Measurements from ENCODE around the gene AFMID.
"Not testable (repeated sequence)": the region's sequence is repeated elsewhere in the genome, so short reads cannot be mapped to it uniquely, and the experiment has no call there.

Gene AFMID

DNA sequence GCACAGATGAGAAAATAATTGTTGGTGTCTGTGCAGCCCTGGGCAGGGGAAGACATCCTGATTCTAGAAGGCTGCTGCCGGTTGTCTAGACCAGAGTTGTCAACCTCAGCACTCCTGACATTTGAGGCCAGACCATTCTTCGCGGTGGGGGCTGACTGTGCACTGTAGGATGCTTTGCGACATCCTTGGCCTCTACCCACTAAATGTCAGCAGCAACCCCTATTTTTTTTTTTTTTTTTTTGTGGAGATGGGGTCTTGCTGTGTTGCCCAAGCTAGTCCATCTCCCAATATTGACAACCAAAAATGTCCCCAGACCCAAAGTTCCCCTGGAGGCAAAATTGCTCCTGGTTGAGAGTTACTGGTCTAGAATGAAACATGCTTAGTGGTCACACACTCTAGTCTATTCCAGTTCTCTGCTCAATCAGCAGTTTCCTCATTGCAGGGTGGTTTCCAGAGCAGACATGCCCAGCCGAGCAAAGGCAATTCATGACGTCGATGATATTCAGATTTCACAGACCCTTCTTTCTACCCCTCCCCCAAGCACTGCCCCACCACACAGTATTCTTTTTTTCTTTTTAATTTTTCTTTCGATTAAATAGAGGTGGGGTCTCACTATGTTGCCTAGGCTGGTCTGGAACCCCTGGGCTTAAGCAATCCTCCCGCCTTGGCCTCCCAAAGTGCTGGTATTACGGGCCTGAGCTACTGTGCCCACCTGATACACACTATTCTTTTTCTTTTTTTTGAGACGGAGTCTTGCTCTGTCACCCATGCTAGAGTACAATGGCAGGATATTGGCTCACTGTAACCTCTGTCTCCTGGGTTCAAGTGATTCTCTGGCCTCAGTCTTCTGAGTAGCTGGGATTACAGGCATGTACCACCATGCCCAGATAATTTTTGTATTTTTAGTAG is 32.0 kb upstream of the AFMID start:
- DNase-seq (ENCODE audit: low spot score): no peak

DNA sequence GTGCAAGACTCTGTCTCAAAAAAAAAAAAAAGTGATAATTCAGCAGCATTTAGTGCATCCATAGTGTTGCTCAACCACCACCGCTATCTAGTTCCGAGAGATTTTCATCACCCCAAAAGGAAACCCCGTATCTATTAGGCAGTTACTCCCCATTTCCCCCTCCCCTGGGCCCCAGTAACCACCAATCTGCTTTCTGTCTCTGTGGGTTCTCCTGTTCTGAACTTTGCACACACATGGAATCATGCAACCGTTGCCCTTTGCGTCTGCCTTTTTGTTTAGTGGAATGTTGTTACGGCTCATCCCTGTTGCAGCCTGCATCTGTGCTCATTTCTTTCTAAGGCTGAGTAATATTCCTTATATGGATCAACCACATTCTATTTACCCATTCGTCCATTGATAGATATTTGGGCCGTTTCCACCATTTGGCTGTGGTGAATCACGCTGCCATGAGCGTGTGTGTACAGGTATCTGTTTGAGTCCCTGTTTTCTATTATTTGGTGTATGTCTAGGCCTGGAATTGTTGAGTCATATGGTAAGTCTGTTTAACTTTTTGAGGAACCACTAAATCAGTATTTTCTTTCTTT is 27.5 kb upstream of the AFMID start:
- DNase-seq (ENCODE audit: low spot score): no peak

DNA sequence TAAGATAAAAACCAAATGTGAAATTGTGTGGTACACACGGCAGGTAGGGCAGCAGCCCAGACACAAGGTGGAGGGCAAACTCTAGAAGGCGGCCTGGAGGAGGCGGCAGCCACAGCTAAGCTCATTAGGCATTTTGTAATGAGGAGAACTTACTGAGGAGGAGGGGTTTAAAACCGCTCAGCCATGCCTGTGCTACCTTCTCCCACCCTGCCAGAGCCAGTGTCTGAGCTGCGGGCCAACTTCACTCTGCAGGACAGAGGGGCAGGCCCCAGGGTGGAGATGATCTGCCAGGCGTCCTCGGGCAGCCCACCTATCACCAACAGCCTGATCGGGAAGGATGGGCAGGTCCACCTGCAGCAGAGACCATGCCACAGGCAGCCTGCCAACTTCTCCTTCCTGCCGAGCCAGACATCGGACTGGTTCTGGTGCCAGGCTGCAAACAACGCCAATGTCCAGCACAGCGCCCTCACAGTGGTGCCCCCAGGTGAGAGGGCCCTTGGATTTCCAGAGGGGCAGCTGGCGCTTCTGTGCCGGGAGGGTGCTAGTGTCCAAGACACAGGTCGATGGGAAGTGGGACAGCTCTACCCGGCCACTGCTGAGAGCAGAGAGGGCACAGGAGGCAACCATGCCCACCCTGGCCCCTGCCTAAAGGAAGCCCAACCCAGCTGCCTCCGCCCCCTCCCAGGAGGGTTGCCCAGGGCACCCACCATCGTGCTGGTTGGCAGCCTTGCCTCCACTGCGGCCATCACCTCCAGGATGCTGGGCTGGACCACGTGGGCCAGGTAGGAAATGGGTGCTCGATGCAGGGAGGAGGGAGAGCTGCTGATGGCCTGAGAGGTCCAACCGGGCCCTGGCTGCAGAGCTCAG is 23.0 kb upstream of the AFMID start:
- no peak for DNase-seq (ENCODE audit: low spot score)

DNA sequence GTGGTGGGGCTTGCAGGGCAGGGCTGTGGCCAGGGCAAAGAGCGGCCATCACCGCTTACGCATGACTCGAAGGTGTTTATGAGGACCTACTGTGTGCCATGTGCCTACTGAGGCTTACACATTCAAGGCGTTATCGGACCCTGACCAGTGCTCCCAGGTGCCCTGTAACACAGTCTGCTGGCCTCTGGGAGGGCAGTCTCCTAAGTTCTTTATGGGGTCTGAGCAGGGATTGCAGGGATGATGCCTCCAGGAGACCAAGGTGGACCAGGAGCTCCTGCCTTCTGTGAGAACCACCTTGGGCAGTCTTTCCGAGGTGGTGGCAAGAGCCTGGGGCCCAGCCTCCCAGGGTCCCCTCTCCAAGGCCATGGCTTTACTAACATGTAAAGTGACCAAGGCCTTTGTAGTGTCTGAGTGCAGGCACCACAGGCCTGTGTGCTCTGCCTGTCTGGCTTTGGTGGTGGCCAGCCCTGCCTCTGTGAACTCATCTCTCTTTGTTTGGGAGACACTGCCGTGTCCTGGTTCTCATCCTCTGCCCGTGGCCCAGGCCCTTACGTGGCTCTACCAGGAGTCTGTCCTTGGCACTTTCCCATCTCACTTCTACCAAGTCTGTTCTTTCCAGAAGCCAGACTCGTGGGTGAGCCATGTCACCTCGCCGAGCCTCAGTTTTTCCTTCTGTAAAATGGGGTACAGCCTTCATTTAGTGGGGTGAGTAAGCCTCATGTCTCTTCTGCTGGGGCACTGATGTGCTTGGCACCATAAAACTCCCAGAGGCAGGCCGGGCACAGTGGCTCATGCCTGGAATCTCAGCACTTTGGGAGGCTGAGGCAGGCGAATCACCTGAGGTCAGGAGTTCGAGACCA is 22.2 kb upstream of the AFMID start:
- DNase-seq (ENCODE audit: low spot score): no peak

DNA sequence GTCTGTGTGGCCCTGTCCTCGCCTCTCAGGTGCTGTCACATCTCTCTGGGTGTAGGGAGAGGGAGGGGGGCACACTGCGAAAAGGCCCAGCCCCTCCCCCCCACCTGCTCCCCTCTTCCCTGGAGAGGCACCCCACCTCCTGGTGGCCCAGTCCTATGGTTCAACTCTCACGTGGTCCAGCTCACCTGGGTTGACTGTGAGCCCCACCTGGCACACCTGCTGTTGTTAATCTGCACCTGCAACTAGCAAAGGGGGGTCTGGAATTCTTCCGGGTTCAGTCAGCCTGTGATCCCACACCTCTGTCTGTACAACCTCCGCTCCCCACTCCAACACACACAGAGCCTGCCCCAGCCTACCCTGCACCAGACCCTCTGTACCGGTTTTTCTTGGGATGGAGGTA is 20.7 kb upstream of the AFMID start:
- no peak for DNase-seq (ENCODE audit: low spot score)

DNA sequence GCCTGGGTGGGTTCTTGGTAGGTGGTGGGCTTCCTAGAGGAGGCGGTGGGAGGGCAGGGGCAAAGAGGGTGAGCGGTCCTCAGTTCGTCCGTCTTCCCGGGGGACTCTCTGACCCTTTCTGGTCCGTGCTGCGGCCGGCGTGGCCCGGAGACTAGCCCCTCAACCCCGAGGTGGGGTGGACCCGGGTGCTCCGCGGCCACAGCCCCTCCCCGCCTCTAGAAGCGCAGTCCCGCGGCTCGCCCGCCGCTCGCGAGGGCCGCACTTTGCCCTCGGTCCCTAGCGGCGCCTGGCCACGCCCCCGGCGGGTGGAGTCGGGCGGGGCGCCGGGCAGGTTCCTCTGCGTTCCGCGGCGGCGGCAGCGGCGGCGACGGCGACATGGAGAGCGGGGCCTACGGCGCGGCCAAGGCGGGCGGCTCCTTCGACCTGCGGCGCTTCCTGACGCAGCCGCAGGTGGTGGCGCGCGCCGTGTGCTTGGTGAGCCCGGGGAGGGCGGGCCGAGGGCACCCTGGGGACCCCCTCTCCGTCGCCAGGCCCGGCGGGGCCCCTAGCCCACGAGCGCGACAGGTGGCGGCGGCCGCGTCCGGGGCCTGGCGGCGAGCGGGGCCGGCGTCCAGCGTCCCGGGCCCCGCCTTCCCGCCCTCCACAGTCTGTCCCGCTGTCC is 18.8 kb upstream of the AFMID start, which contains the start of gene SYNGR2:
TSS of gene SYNGR2 (plus strand) at position 340 of the 661 bp plus-strand sequence. CDS start at position 376, 36 bp downstream.
- peak; percentile 80 for DNase-seq (ENCODE audit: low spot score)

DNA sequence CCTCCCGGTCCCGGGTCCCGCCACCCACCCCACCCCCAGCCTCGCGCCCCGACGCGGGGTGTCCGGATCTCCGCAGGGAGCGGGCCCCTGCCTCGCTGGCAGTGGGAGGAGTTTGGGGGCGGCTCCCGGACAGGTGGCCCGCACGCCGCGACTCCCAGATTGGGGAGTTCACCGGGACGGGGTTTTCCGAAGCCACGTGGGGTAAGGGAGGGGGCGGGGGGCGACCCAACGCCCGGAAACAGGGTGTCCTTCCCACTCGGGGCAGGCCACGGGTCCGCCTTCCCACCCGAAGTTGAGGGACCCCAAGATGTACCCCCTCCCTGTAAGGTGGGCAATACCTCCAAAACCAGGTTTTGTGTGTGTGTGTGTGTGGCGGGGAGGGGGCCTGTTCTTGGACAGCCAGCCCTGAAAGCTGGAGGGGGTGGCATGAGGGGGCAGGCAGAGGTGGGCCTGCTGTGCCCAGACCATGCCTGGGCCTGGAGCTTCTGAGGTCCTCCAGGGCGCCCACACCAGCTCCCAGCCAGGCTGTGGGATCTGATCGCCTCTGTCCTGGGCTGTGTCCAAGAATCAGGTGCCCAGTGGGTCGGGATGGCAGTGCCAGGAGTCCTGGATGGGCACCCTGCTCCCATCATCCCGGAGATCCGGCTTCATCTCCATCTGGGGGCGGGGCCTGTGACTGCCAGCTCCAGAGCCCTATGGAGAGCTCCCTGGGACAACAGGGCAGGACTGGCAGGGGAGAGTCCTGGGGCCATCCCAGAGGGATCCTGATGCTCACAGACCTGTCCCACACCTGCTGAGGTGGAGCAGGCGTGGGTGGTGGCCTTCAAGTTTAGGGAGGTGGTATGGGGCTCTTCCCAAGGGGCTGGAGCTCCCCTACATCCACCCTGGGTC is 18.0 kb upstream of the AFMID start:
- peak; percentile 45 for DNase-seq (ENCODE audit: low spot score)

DNA sequence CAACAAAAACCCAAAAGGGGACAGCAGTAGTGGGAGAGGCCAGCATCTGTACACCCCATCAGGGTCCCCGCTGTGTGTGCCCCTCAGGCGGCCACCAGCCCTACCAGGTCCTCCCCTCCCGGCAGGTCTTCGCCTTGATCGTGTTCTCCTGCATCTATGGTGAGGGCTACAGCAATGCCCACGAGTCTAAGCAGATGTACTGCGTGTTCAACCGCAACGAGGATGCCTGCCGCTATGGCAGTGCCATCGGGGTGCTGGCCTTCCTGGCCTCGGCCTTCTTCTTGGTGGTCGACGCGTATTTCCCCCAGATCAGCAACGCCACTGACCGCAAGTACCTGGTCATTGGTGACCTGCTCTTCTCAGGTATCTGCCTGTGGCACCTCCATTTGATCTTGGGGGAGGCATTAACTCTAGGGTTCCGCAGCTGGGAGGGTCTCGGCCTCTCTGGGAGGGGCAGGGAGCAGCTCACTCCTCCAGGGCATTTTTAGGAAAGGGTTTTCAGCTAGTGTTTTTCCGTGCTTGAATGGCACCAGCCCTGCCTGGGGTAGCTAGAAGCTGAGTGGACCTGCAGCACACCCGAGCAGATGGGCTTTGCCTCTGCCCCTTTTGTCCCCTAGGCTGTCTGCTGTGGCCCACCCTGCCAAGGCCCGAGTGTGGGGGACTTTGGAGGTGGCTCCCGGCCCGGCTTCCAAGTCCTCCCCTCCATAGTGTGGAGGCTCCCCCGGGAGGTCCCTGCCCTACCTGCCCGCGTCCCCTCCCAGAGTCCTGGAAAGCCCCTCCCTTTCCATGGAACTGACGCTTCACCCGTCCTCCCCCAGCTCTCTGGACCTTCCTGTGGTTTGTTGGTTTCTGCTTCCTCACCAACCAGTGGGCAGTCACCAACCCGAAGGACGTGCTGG is 16.2 kb upstream of the AFMID start:
- no peak for DNase-seq (ENCODE audit: low spot score)

DNA sequence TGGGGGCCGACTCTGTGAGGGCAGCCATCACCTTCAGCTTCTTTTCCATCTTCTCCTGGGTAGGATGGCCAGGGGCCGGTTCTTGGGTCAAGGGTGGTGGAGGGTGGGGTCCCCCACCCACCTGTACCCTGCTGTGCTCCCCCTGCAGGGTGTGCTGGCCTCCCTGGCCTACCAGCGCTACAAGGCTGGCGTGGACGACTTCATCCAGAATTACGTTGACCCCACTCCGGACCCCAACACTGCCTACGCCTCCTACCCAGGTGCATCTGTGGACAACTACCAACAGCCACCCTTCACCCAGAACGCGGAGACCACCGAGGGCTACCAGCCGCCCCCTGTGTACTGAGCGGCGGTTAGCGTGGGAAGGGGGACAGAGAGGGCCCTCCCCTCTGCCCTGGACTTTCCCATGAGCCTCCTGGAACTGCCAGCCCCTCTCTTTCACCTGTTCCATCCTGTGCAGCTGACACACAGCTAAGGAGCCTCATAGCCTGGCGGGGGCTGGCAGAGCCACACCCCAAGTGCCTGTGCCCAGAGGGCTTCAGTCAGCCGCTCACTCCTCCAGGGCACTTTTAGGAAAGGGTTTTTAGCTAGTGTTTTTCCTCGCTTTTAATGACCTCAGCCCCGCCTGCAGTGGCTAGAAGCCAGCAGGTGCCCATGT is 15.4 kb upstream of the AFMID start:
- DNase-seq (ENCODE audit: low spot score): not testable (repeated sequence)

DNA sequence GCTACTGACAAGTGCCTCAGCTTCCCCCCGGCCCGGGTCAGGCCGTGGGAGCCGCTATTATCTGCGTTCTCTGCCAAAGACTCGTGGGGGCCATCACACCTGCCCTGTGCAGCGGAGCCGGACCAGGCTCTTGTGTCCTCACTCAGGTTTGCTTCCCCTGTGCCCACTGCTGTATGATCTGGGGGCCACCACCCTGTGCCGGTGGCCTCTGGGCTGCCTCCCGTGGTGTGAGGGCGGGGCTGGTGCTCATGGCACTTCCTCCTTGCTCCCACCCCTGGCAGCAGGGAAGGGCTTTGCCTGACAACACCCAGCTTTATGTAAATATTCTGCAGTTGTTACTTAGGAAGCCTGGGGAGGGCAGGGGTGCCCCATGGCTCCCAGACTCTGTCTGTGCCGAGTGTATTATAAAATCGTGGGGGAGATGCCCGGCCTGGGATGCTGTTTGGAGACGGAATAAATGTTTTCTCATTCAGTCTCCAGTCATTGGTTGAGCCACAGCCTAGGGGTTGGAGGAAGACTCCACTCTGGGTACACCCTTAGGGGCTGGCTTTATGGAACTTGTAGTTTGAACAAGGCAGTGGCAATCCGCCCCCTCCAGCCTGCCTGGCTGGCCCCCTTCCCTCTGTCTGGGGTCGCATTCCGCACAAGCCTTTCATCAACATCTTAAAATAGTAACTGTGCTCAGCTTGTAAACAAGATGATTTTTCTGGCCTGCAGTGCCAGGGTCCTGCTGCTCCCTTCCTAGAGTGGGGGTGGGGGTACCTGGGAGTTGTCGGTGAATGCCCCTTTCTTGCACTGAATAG is 14.7 kb upstream of the AFMID start:
- no peak for DNase-seq (ENCODE audit: low spot score)

DNA sequence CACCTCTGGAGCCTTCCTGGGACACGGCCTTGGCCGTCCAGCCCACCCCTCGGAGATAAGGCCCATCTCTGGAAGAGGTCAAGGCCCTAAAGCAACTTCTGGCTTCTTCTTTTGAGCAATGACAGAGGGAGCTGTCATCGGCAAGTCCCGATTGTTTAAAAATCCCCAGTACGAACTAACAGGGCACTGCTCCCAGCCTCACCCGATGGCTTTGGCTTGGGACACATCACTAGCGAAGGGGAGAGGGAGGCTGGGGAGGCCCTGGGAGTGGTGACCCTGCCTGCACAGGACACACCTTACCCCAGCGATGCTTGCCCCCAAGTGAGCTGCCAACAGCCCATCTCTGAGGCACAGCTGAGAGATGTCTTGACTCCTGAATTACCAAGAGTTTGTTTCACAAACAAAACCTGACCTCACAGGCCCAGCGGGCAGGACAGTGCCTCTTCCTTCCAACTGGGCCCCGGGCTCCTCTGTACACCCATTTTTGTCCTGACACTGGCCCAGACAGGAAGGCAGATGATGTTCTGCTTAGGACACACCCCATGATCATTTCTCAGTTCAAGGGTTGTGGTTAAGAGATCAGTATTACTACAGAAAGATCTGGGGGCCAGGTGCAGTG is 14.0 kb upstream of the AFMID start:
- DNase-seq (ENCODE audit: low spot score): no peak

DNA sequence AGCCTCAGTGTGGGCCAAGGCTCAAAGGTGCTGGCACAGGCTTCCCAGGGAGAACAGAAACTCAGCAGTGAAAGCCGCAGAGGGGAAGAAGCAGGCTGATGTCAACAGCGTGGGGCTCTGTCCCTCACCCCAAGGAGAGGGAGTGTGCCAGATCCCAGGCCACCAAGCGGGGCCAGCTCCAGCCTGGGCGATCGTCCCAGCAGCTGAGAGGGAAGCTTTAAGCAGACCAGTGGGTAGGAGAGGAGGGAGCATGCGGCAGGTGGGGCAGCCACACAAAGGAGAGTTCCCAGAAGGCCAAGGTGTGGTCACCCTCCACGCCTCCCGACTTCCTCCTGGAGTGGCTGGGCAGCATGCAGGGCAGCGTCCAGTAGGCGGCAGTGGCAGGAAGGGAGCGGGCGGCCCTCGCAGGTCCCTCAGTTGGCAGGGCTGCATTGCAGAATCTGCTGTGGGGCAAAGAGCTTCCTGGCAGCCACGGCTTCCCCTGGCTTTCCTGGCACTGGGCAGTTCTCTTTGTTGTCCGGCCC is 12.8 kb upstream of the AFMID start:
- DNase-seq (ENCODE audit: low spot score): no peak

DNA sequence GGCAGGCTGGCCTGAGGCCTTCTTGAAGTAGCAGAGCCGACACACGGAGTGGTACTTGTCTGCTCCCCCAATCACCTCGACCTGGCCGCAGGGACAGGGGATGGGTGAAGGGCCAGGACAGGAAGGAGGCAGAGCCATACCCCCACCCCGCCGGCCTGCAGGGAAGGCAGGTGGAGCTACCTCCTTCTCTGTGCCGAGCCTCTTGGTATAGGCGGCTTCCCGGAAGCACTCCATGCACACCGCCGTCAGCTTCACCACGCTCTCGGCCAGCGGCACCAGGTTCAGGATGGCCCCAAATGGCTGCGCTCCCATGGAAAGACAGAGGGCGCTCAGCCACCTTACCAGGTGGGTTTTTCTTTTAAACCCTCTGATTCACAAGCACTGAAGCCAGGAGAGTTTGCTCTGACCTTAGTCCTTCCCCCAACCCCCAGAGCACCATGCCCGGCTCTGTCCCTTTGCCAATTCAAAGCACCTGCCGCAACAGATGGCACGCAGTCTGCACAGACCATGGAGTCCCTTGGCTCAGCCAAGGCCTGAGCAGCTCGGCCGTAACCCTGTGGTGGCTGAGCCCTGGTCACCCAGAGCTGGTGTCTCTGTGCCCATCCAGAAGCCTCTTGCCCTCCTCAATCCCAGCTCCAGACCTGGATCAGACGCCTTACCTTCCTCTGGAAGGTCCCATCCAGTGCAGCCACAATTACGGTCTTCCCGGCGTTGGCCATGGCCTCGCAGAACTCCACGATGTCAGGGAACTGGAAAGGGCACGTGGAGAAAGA is 12.1 kb upstream of the AFMID start:
- DNase-seq (ENCODE audit: low spot score): no peak

DNA sequence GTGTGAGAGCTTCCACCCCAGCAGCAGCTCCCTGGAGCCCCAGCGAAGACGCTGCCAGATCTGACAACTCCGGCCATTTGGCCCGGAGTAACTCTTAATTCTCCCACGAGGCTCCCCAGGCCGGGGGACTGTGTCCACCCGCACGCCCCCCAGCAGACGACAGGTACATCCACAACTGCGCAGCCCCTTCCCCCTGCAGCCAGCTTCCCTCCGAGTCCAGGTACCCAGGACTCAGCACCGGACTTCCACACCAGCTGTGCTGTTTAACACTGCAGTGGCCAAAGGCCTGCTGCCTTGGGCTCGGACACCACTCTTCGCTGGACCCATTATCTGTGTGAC is 11.6 kb upstream of the AFMID start:
- DNase-seq (ENCODE audit: low spot score): no peak

DNA sequence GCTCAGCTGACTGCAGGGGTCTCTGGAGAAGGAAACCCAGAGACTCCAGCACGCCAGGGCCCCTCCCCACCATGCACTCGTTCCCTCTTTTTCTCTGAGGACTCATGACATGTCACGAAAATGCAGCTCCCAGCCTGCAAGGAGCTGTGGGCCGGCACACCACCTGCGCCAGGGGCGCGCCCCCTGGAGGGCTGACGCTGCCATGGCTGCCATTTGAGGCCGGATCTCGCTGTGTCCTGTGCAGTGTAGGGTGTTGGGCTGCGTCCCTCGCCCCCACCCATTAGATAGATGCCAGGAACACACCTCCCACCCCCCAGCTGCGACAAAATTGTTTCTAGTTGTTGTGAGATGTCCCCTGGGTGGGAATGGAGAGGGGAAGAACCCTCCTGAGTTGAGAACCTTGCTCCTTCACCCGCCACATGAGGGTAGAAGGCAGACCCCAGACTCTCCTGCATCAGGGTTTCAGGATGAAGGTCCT is 10.6 kb upstream of the AFMID start:
- DNase-seq (ENCODE audit: low spot score): peak; percentile 48

DNA sequence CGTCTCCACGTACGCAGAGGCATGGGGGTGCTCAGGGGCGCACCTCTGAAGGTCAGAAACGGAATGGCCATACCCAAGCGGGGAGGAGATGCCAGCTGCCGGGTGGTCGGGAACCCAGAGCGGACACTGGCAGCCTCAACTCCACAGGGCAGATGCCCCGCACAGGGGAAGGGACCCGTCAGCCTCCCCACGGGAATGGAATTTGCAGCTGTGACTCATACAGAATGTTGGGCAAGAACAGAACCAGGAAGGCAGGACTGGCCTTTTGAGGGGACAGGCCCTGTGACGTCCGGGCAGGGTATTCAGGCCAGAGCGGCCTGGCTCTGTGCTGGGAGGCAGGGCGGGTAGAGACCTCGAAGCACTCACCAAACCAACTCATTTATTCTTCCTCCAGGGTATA is 7.8 kb upstream of the AFMID start:
- no peak for DNase-seq (ENCODE audit: low spot score)
